HEK293T (cell line): ENCODE measurements around the gene PPEF2.

Source experiments
- CTCF ChIA-PET: fragments of 350-600 bp; formaldehyde crosslinking; extraction: SDS; loops from one replicate; lab custom pipeline; 2021; ENCODE audit warnings: antibody characterized with exemption, inconsistent platforms; lab: Yijun Ruan, JAX
- POLR2A ChIA-PET: fragments of 350-600 bp; formaldehyde crosslinking; extraction: SDS; loops from one replicate; lab custom pipeline; 2020; ENCODE audit warnings: antibody characterized with exemption, inconsistent platforms; lab: Yijun Ruan, JAX
- DNase-seq: peaks from one replicate; pipeline ENCODE4 v3.0.0; 2012; ENCODE audit warnings: mixed read lengths; ENCODE audit errors: extremely low spot score
- ARNT ChIP-seq: fragments of 450-650 bp; IDR thresholded peaks from 2 replicates; pipeline ENCODE4 v1.6.1; 2017; ENCODE audit warnings: mild to moderate bottlenecking
- BHLHE40 ChIP-seq: fragments of 450-650 bp; IDR thresholded peaks from 2 replicates; pipeline ENCODE4 v1.6.1; 2016; ENCODE audit warnings: mild to moderate bottlenecking, moderate library complexity, borderline replicate concordance
- CTBP1 ChIP-seq: fragments of 450-650 bp; IDR thresholded peaks from 2 replicates; pipeline ENCODE4 v1.6.1; 2016; ENCODE audit warnings: borderline replicate concordance
- ELF4 ChIP-seq: fragments of 450-650 bp; IDR thresholded peaks from 2 replicates; pipeline ENCODE4 v1.6.1; 2017; ENCODE audit warnings: antibody characterized with exemption
- FOXA1 ChIP-seq: fragments of 450-650 bp; IDR thresholded peaks from 2 replicates; pipeline ENCODE4 v1.6.1; 2016; ENCODE audit warnings: mild to moderate bottlenecking
- FOXK2 ChIP-seq: fragments of 450-650 bp; IDR thresholded peaks from 2 replicates; pipeline ENCODE4 v1.6.1; 2016; ENCODE audit warnings: mild to moderate bottlenecking
- FOXM1 ChIP-seq: fragments of 450-650 bp; IDR thresholded peaks from 2 replicates; pipeline ENCODE4 v1.6.1; 2017; ENCODE audit warnings: mild to moderate bottlenecking, borderline replicate concordance
- HDGF ChIP-seq: fragments of 450-650 bp; IDR thresholded peaks from 2 replicates; pipeline ENCODE4 v1.6.1; 2017; ENCODE audit warnings: antibody characterized with exemption, borderline replicate concordance
- L3MBTL2 ChIP-seq: fragments of 450-650 bp; conservative IDR thresholded peaks from 2 replicates; pipeline ENCODE4 v1.6.1; 2016; ENCODE audit warnings: mild to moderate bottlenecking
- LEF1 ChIP-seq: fragments of 450-650 bp; IDR thresholded peaks from 2 replicates; pipeline ENCODE4 v1.6.1; 2017; ENCODE audit warnings: mild to moderate bottlenecking, borderline replicate concordance
- NFRKB ChIP-seq: fragments of 450-650 bp; IDR thresholded peaks from 2 replicates; pipeline ENCODE4 v1.6.1; 2016; ENCODE audit warnings: mild to moderate bottlenecking, moderate library complexity
- PKNOX1 ChIP-seq: fragments of 450-650 bp; IDR thresholded peaks from 2 replicates; pipeline ENCODE4 v1.6.1; 2016
- SP1 ChIP-seq: fragments of 450-650 bp; IDR thresholded peaks from 2 replicates; pipeline ENCODE4 v1.6.1; 2017
- SUZ12 ChIP-seq: fragments of 450-650 bp; IDR thresholded peaks from 2 replicates; pipeline ENCODE4 v1.6.1; 2016; ENCODE audit warnings: mild to moderate bottlenecking
- TARDBP ChIP-seq: fragments of 450-650 bp; IDR thresholded peaks from 2 replicates; pipeline ENCODE4 v1.6.1; 2016
- ZNF384 ChIP-seq: fragments of 450-650 bp; IDR thresholded peaks from 2 replicates; pipeline ENCODE4 v1.6.1; 2016

The PPEF2 gene

GRCh38 chr4:75820676-75821075 is 81.6 kb downstream of the PPEF2 start:
- TF ChIP-seq ARNT = no peak
- no peak for TF ChIP-seq PKNOX1
- TF ChIP-seq SUZ12 = no peak
- TF ChIP-seq CTBP1 = no peak
- TF ChIP-seq FOXM1 = no peak
- no peak for TF ChIP-seq NFRKB
- TF ChIP-seq FOXK2 = no peak
- no peak for TF ChIP-seq FOXA1
- no peak for TF ChIP-seq LEF1
- TF ChIP-seq ELF4 = no peak
- no peak for TF ChIP-seq BHLHE40
- no peak for TF ChIP-seq TARDBP
- no peak for TF ChIP-seq HDGF
- no peak for TF ChIP-seq SP1
- no peak for TF ChIP-seq ZNF384
- TF ChIP-seq L3MBTL2 = no peak
- ChIA-PET POLR2A (no interaction called here), CTCF (no interaction called here)
- no peak for DNase-seq

- ChIA-PET CTCF (no interaction called here), POLR2A (no interaction called here)
- DNase-seq = no peak
- TF ChIP-seq ZNF384 (no peak), L3MBTL2 (no peak)
Observed at GRCh38 chr4:75820197-75820596, 82.1 kb downstream of the PPEF2 start.

GRCh38 chr4:75819121-75819520 is 83.1 kb downstream of the PPEF2 start:
- CTCF ChIA-PET = interaction anchor here (0.6 kb wide), 1 partner anchor 18 kb away, joined by 8 read pairs; no protein-coding TSS in a partner anchor
- no peak for TF ChIP-seq ZNF384
- TF ChIP-seq ARNT = no peak
- no peak for TF ChIP-seq TARDBP

GRCh38 chr4:75817901-75818300 is 84.4 kb downstream of the PPEF2 start:
- TF ChIP-seq ELF4 (no peak), TARDBP (no peak), SP1 (no peak), ARNT (no peak), ZNF384 (no peak), L3MBTL2 (no peak), FOXK2 (no peak), FOXA1 (no peak), FOXM1 (no peak), HDGF (no peak), NFRKB (no peak), BHLHE40 (no peak), PKNOX1 (no peak), CTBP1 (no peak), LEF1 (no peak), SUZ12 (no peak)
- ChIA-PET CTCF (no interaction called here), POLR2A (no interaction called here)
- no peak for DNase-seq

More at GRCh38 chr4:75819121-75819520, 83.1 kb downstream of the PPEF2 start:
- POLR2A ChIA-PET = no interaction called here
- no peak for DNase-seq
